GM19025 (cell line): ENCODE measurements around the gene SYMPK.
"Not testable (repeated sequence)": the region's sequence is repeated elsewhere in the genome, so short reads cannot be mapped to it uniquely, and the experiment has no call there.

ENCODE experiments used
- ATAC-seq: cut with Tn5 transposase; IDR thresholded peaks from one replicate; pipeline ENCODE4 v1.9.1; 2021; ENCODE audit warnings: mild to moderate bottlenecking, low read depth, moderate library complexity; ENCODE audit not compliant: unreplicated experiment

SYMPK gene

DNA sequence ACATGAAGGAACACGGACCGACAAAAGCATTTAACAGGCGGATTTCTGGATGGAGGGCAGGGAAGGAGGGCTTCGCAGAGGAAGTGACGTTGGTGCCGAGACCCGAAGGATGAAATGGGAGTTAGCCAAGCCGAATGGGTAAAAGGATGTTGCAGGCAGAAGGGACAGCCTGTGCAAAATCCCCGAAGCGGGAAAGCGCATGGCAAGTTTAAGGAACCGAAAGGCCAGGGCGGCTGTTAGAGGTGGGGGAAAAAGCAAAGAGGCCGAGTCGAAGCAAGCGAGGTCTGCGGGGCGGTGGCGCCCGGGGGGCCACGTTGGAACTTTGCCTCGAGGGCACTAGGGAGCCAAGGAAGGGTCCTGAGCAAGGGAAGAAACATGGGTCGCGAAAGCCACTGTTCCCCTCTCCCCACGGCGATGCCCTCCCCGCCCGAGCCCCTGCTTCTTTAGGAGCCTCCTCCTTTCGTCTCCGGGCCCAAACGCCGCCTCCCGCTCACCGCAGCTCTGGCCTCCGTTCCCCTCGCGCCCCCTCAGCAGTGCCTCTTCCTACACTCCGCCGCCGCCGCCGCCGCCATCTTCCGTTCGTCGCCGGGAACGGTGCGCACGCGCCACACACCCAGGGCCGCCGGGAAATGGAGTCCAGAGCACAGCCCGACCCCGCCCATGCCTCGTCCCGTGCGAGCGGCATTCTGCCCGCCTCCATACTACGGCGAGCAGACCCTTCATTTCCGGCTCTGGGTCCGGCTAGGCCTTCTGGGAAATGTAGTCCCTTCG, at the start of gene SYMPK:
Gene SYMPK, minus strand, starts transcription at position 584 of the 771 bp plus-strand sequence. CDS start 8,652 bp downstream, outside the sequence.
- ATAC-seq = peak; percentile 90

DNA sequence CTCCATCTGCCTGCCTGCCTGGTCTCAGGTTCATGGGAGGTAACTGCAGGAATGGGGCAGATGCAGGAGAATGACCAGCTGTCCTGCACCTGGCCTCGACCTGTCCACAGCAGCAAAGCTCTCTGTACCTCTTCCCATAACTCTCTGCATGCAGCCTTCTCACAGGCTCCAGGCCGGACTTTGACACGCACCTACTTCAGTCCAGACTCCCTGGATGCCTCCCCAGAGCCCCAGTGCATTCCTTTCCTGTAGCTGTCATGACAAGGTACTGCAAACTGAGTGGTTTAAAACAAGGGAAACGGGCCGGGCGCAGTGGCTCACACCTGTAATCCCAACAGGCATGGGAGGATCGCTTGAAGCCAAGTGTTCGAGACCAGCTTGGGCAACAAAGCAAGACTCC, 48.3 kb upstream of the SYMPK start:
- no peak for ATAC-seq

DNA sequence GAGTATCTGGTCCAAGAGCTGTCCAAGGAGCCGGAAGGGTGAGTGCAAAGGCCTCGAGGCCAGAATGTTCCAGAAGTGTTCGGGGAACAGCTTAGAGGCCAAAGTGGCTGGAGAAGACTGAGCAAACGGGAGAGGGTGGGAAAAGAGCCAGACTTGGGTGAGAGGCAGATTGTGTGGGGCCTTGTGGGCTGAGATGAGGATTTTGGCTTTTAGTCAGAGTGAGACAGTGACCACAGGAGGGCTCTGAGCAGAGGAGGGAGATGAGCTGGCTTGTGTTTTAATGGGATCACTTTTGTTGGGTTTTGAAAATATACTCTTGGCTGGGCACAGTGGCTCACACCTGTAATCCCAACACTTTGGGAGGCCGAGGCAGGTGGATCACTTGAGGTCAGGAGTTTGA, 46.0 kb upstream of the SYMPK start:
- ATAC-seq = no peak

DNA sequence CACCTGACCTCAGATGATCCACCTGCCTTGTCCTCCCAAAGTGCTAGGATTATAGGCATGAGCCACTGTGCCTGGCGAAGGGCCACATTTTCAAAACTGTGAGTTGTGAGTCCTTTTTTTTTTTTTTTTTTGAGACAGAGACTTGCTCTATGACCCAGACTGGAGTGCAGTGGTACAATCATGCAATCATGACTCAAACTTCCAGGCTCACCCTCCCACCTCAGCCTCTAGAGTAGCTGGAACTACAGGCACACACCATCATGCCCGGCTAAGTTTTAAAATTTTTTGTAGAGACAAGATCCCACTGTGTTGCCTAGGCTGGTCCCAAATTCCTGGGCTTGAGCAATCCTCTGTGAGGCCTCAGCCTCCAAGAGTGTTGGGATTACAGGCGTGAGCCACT, 43.3 kb upstream of the SYMPK start:
- no peak for ATAC-seq

DNA sequence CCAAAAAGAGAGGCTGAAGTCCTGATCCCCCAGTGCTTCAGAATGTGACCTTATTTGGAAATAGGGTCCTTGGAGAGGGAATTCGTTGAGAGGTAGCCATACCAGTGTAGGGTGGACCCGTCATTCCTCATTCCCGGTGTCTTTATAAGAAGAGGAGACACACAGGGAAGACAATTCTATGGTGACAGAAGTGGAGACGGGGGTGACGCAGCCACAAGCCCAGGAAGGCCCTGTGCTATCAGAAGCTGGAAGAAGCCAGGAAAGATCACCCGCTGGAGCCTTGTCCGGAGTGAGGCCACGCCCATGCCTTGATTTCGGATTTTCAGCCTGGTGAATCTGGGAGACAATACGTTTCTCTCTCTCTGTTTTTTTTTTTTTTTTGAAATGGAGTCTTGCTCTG, 42.1 kb upstream of the SYMPK start:
- ATAC-seq = no peak

DNA sequence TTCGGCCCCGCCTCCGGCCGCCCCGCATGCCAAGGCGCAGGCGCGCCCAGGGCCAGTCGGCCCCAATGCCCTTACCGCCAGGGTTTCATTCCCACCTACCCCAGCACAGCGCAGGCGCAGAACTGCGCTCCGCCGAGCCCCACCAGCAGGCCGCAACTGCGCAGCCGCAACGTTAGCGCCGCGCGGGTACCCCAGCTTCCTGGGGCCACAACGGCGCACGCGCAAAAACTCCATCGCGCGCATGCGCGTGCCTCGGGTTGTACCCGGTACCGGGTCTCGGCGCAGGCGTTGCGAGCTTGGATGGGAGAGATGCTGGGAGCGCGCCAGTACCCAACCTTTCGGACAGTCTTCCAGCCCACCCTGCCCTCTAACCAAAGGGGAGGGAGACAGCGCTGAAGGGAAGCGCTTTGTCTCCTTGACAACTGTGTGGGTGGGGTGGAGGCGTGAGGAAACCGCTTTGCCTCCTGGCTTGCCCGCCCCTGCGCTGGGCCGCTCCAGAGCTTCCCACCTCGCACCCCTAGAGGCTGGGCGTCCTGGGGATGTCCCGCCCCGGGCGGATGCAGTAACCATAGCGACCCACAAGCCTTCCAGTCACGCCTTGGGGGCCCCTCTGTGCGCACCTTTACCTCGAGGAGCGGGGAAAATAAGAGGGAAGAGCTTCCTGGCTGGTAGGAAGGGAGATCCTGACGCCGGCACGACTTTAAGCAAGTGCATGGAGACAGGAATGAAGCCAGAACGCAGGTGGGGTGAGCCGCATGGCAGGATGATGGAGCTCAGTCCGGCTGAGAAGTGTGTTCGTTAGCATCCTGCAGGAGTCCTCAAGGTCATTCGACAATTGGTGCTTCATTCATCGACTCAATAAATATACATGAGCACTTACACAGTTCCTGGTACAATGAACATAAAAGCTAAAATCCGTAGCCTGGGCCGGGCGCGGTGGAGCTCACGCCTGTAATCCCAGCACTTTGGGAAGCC, 40.0 kb upstream of the SYMPK start:
- peak; percentile 91 for ATAC-seq

DNA sequence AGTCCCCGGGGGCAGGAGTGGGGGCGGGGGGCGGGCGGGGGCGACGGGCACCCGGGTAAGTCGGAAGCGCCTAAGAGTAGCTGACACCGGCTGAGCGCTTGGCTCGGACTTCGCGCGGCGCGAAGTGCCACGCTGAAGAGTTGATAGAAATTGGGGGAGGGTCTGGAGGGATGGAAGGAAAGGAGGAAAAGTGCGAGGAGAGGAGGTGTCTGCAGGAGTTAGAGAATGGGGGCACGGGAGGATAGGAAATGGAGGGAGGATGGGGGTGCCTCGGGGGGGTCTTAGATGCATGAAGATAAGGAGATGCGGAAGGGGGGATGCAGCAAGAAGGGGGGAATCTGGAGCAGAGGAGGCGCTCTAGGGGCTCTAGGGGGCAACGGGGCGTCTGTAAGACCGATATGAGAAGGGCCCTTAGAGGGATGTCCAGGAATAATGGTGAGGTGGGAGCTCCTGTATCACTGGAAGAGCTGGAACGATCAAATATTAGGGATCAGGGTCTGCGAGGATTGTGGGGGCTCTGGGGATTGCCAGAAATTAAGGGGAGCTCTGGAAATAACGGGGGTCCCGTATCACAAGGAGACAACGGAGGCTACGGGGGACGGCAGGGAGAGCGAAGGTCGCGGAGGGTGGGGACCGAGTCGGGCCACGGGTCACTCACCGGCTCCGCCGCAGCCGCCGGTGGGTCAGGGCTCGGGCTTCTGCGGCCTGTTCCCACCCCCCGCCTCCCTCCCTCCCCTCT, 39.1 kb upstream of the SYMPK start, which contains the start of gene MYPOP:
Gene MYPOP, minus strand, starts transcription at position 702 of the 739 bp plus-strand sequence. CDS start 840 bp downstream, outside the sequence.
- no peak for ATAC-seq

DNA sequence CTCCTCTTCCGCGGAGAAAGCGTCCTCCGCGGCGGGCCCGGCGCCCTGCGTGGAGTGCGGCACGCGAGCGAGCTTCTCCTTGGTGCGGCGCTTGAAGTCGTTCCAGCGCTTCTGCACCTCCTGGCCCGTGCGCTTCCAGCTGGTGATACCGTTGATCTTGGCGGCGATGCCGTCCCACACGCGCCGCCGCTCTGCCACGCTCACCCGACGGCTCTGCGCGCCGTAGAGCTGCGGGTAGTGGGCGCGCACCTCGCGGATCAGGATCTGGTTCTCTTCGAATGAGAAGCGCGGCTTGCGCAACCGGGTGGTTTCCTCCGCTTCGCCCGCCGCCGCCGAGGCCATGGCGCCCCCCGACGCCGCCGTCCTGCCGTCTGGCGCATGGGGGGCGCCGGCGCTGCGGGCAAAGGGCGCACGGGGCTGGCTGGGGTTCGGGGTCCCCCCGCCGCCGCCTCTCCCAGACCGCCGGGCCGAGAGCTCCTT, 38.5 kb upstream of the SYMPK start:
- no peak for ATAC-seq

DNA sequence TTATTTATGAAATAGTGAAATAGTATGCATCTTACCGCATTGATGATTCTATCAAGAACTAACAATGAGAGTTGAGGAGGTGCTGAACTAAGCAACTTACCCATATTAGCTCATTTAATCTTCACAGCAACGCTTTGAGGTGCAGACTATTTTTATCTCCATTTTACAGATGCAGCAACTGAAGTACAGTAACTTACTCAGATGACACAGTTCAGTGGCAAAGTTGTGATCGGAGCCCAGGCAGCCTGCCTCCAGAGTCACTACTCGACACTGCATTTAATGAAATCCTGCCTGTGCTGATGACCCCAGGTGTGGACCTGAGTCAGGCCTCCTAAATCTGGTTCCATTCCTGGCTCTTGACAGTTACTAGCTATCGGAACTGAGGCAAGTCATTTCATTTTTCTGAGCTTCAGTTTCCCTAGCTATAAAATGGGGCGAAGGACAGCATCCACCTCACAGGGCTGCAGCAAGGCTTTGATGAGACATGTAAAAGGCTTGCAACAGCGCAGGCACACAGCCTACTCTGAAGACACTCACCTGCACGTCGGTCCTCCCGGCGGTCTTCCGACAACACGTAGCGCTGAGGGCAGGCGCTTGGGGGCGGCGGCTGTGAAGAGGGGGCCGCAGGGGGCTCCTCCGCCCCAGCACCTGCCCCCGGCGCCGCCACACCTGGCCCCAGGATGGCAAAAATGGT, 37.9 kb upstream of the SYMPK start:
- ATAC-seq = no peak

DNA sequence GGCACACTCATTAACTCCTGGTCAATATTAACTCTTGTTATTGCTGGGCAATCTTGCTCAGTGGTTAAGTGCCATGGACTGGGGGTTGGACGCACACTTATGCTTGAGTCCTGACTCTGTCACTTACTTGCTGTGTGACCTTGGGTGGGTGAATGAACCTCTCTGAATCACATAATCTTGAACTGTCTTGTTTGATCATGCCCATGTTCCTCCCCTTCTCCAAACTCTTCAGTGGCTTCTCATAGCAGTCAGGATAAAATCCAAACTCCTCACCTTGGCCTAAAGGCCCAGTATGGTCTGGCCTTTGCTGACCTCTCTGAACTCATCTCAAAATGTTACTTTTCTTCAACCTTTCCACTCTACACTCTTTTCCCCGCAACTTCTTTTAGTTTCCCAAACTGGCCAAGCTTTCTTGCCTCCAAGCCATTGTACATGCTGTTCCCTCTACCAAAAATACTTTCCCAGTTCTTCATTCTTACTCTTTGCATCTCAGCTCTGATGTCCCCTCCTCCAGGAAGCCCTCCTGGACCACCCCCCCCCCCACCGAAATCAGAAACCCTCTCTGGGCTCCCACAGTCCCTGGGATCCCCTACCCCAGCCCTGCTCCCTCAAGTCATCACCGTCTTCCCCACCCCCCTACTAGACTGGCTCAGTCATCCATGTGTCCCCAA, 37.1 kb upstream of the SYMPK start:
- no peak for ATAC-seq

DNA sequence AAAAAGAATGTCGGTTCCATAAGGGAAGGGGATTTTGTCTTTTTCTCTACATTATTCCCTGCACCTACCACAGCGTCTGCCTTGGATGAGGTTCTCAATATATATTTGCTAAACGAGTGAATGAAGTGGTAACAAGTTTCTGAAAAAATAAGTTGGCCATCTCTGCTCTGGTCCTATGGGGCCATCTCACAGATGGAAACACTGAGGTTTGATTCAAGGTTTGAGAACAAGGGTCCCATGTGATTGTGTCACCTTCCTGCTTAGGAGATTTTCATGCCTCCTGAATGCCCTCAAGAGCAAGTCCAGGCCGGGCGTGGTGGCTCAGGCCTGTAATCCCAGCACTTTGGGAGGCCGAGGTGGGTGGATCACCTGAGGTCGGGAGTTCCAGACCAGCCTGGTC, 36.3 kb upstream of the SYMPK start:
- no peak for ATAC-seq

DNA sequence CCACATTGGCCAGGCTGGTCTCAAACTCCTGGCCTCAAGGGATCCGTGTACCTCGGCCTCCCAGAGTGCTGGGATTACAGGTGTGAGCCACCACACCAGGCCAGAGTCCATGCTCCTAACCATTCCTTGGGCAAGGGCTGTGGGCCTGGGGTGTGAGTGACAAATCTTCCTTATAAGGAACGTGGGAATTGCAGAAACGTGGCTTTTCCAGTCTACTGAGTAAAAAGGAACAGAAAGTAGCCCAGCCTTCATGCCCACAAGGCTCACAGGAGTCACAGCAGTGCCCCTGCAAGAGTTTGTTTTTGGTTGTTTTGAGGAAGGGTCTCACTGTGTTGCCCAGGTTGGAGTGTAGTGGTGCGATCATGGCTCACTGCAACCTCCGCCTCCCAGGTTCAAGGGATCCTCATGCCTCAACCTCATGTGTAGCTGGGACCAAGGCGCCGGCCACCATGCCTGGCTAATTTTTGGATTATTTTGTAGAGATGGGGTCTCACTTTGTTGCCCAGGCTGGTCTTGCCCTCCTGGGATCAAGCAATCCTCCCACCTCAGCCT, 34.4 kb upstream of the SYMPK start:
- ATAC-seq = no peak

DNA sequence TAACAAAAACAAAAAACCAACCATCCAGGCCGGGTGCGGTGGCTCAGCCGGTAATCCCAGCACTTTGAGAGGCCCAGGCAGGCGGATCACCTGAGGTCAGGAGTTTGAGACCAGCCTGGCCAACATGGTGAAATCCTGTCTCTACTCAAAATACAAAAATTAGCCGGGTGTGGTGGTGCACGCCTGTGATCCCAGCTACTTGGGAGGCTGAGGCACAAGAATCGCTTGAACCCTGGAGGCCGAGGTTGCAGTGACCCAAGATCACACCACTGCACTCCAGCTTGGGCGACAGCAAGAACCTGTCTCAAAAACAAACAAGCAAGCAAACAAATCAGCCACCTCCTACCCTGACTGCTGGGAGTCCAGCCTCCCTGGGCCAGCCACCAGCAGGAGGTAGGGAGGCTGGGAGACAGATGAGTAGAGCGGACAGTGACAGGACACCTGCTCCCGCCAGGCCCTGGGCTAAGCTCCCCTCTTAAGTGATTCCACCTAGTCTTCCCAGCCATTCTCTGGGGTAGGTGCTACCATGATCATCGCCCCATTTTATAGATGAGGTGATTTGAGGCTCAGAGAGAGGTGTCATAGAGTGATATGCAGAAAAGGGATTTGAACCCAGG, 33.1 kb upstream of the SYMPK start:
- ATAC-seq = not testable (repeated sequence)

DNA sequence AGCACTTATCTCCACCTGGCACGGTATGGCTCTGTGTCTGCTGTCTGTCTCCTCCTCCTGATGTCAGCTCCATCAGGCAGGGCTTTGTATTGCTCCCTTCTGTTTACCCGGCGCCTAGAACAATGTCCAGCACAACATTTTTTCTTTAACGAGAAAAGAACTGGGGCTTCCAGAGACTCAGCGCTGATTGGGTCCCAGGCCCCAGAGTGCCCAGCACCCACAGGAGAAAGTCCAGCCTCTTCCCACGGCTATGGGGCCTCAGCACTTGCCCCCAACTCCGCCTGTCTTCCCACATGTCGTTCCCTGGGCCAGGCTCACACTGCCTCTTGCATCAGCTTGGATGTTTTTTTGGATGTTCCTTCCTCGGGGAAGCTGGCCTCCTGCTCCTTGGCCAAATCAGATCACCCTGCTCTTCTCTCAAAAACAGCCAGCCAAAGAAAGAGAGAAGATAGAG, 32.6 kb upstream of the SYMPK start:
- ATAC-seq = no peak

DNA sequence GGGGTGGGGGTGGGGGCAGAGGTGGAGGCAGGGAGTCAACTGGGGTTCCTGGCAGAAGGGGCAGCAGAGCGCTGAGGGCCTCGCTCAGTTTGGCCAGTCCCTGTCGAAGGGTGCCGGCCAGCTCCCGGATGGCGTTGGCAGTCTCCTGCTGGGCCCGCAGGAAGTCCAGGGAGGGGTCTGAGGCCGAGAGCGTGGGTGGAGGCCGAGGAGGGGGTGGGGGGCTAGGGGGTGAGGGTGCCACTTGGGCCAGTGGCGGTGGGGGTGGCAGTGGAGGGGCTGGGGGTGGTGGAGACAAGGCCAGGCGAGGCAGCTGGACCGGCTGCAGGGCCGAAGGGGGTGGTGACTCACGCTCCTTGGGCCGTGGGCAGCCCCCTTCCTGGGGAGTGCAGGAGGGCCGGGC, 27.9 kb upstream of the SYMPK start:
- no peak for ATAC-seq

DNA sequence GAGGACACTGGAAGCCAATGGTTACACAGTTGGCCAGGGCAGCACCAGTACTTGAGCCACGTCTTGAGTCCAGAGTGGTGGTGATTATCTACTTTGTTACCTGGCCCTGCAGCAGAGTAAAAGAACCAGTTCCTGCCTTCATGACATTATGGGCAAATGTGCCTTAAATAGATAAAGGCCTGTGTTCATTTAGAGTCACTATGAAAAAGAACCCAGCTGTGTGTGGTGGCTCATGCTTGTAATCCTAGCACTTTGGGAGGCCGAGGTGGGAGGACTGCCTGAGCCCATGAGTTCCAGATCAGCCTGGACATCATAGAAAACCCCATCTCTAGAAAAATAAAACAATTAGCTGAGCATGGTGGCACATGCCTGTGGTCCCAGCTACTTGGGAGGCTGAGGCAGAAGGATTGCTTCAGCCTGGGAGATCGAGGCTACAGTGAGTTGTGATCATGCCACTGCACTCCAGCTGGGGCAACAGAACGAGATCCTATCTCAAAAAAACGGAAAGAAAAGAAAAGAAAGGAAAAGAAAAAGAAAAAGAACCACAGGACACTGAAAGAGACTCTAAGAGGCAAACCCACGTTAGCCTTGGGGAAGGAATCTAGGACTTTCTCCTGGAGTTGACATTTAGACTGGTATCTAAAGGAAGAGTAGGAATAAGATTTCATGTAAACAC, 26.4 kb upstream of the SYMPK start:
- no peak for ATAC-seq

DNA sequence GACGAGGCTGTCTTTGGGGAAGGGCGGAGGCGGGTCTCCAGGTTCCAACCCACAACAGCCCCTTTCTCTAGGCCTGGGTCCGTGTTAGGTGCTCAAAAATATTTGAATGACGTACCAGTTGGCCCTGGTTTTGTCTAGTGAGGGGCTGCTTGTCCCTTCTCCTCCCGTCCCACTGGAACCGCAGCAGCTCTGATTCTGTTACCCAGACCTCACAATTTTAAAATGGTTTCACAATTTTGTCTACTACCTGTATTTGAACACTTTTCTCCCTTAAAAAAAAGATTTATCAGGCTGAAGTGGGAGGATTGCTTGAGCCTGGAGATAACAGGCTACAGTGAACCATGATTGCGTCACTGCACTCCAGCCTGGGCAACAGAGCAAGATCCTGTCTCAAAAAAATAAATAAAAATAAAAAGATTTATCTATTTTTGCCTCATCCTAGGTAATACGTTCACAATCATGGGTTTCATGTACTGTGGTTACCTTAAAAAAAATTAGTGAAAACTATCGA, 24.3 kb upstream of the SYMPK start:
- no peak for ATAC-seq
